H1 (cell line): ENCODE measurements around the gene GALNTL6. TPM values are rescaled to one million over a fixed set of nuclear protein-coding genes. Genes with fewer than 3 reads are reported as not detected.

Source experiments
- CTCF ChIA-PET: fragments of 300-600 bp; sonication (Branson Sonifier 250); formaldehyde crosslinking; loops from one replicate; lab custom pipeline; 2021; ENCODE audit not compliant: partially characterized antibody; lab: Charles Lee
- POLR2A ChIA-PET: fragments of 300-600 bp; sonication (Branson Sonifier 250); formaldehyde crosslinking; loops from one replicate; lab custom pipeline; 2021; ENCODE audit warnings: inconsistent platforms; ENCODE audit not compliant: partially characterized antibody; lab: Charles Lee
- DNase-seq, 2 experiments: peaks; one replicate each; pipeline versions ENCODE4 v3.0.0 to v3.0.0-alpha.2; 2010 to 2022; ENCODE audit warnings: low spot score in 2 of 2, low read depth in 1 of 2, mixed read lengths in 1 of 2
- FAIRE-seq: peaks from 2 replicates; lab custom pipeline; 2011; peaks lifted over from hg19 to GRCh38; lab: Jason Lieb, UNC
- H2AFZ ChIP-seq: 2 replicates; pipeline ENCODE4 v1.8.1; 2012; ENCODE audit warnings: low read length, inconsistent platforms
- H2AK5ac ChIP-seq: 2 replicates; pipeline ENCODE4 v1.6.1; 2013; ENCODE audit warnings: low read depth, low read length
- H2BK120ac ChIP-seq: replicated peaks from 2 replicates; pipeline ENCODE3; 2013; ENCODE audit warnings: low read depth, low read length, inconsistent platforms
- H2BK12ac ChIP-seq: 2 replicates; pipeline ENCODE4 v1.6.1; 2013; ENCODE audit warnings: low read depth, low read length
- H2BK15ac ChIP-seq: 2 replicates; pipeline ENCODE4 v1.6.1; 2013; ENCODE audit warnings: low read length
- H2BK20ac ChIP-seq: 2 replicates; pipeline ENCODE4 v1.6.1; 2013; ENCODE audit warnings: low read length
- H2BK5ac ChIP-seq: 2 replicates; pipeline ENCODE4 v1.6.1; 2013; ENCODE audit warnings: low read depth, low read length
- H3K14ac ChIP-seq: 2 replicates; pipeline ENCODE4 v1.6.1; 2013; ENCODE audit warnings: inconsistent platforms; ENCODE audit not compliant: insufficient read length
- H3K18ac ChIP-seq: 2 replicates; pipeline ENCODE4 v1.6.1; 2013; ENCODE audit warnings: low read length; ENCODE audit errors: extremely low read depth
- H3K23ac ChIP-seq: 2 replicates; pipeline ENCODE4 v1.6.1; 2013; ENCODE audit warnings: inconsistent platforms; ENCODE audit not compliant: insufficient read length
- H3K23me2 ChIP-seq: 2 replicates; pipeline ENCODE4 v1.6.1; 2013; ENCODE audit warnings: low read depth, low read length
- H3K27ac ChIP-seq: 2 replicates; pipeline ENCODE4 v1.6.1; 2011; ENCODE audit warnings: low read depth, low read length, inconsistent platforms
- H3K27me3 ChIP-seq, 4 experiments: replicated peaks in 1 of 4; 1 replicate in 1 of 4; 2 replicates in 3 of 4; pipeline versions ENCODE4 v1.6.1 to v1.8.1; 2011 to 2013; ENCODE audit warnings: low read length in 3 of 4, mild to moderate bottlenecking in 3 of 4, inconsistent platforms in 2 of 4, mixed read lengths in 2 of 4, moderate library complexity in 1 of 4; ENCODE audit not compliant: control insufficient read depth in 3 of 4, insufficient read depth in 3 of 4; ENCODE audit errors: extremely low read depth in 1 of 4
- H3K36me3 ChIP-seq, 4 experiments: 2 replicates each; pipeline versions ENCODE4 v1.6.1 to v1.8.1; 2011 to 2013; ENCODE audit warnings: mild to moderate bottlenecking in 4 of 4, low read length in 3 of 4, moderate library complexity in 2 of 4, control low read depth in 1 of 4, inconsistent platforms in 1 of 4; ENCODE audit not compliant: insufficient read depth in 4 of 4, control insufficient read depth in 2 of 4
- H3K4ac ChIP-seq: replicated peaks from 2 replicates; pipeline ENCODE3; 2013; ENCODE audit warnings: low read length, low read depth, mixed read lengths, inconsistent platforms; ENCODE audit not compliant: insufficient read length
- H3K4me1 ChIP-seq, 4 experiments: replicated peaks in 1 of 4; 1 replicate in 1 of 4; 2 replicates in 3 of 4; pipeline versions ENCODE4 v1.6.1 to v1.8.1; 2011 to 2013; ENCODE audit warnings: low read length in 3 of 4, inconsistent platforms in 2 of 4, mixed read lengths in 1 of 4; ENCODE audit not compliant: insufficient read depth in 4 of 4, control insufficient read depth in 3 of 4
- H3K4me2 ChIP-seq, 2 experiments: 2 replicates each; pipeline versions ENCODE4 v1.6.1 to v1.8.1; 2011 to 2013; ENCODE audit warnings: low read depth in 2 of 2, low read length in 2 of 2, control low read depth in 1 of 2, inconsistent platforms in 1 of 2, mild to moderate bottlenecking in 1 of 2; ENCODE audit not compliant: insufficient read depth in 1 of 2
- H3K4me3 ChIP-seq, 4 experiments: fragments of 200-600, 300-600 bp in 1 of 4; sonication (generic), shearing (Covaris generic), sonication (Bioruptor Twin) in 1 of 4; 2 replicates each; pipeline versions ENCODE4 v1.5.1 to v1.8.1; 2011 to 2016; ENCODE audit warnings: low read length in 4 of 4, low read depth in 3 of 4, control low read depth in 2 of 4, inconsistent platforms in 2 of 4, mild to moderate bottlenecking in 2 of 4, mixed read lengths in 1 of 4, moderate library complexity in 1 of 4; ENCODE audit not compliant: insufficient read depth in 2 of 4; ENCODE audit errors: extremely low read depth in 1 of 4
- H3K56ac ChIP-seq: replicated peaks from 2 replicates; pipeline ENCODE3; 2013; ENCODE audit warnings: low read depth, mild to moderate bottlenecking, mixed read lengths, low read length, inconsistent platforms; ENCODE audit not compliant: insufficient read length
- H3K79me1 ChIP-seq: 2 replicates; pipeline ENCODE4 v1.6.1; 2013; ENCODE audit warnings: low read depth, low read length, control low read depth
- H3K79me2 ChIP-seq, 2 experiments: 2 replicates each; pipeline versions ENCODE4 v1.6.1 to v1.8.1; 2012 to 2013; ENCODE audit warnings: low read length in 2 of 2, mild to moderate bottlenecking in 2 of 2, inconsistent platforms in 1 of 2; ENCODE audit not compliant: insufficient read depth in 2 of 2, control insufficient read depth in 1 of 2
- H3K9ac ChIP-seq, 4 experiments: replicated peaks in 1 of 4; 1 replicate in 1 of 4; 2 replicates in 3 of 4; pipeline versions ENCODE4 v1.6.1 to v1.8.1; 2011 to 2013; ENCODE audit warnings: low read depth in 3 of 4, low read length in 3 of 4, control low read depth in 2 of 4, mild to moderate bottlenecking in 2 of 4, moderate library complexity in 2 of 4, inconsistent platforms in 1 of 4; ENCODE audit errors: extremely low read depth in 1 of 4
- H3K9me3 ChIP-seq, 2 experiments: 2 replicates each; pipeline versions ENCODE4 v1.6.1 to v1.8.1; 2012 to 2013; ENCODE audit warnings: mild to moderate bottlenecking in 2 of 2, moderate library complexity in 2 of 2, control low read depth in 1 of 2, inconsistent platforms in 1 of 2, low read depth in 1 of 2, low read length in 1 of 2, mixed read lengths in 1 of 2; ENCODE audit not compliant: insufficient read depth in 2 of 2
- H4K20me1 ChIP-seq, 2 experiments: replicated peaks in 1 of 2; 2 replicates each; pipeline versions ENCODE3 to v1.8.1; 2011 to 2013; ENCODE audit warnings: inconsistent platforms in 2 of 2, low read length in 2 of 2, mild to moderate bottlenecking in 1 of 2; ENCODE audit not compliant: insufficient read depth in 2 of 2, control insufficient read depth in 1 of 2
- H4K5ac ChIP-seq: 2 replicates; pipeline ENCODE4 v1.6.1; 2013; ENCODE audit warnings: low read length, low read depth, mixed read lengths, inconsistent platforms; ENCODE audit not compliant: insufficient read length
- H4K8ac ChIP-seq: 2 replicates; pipeline ENCODE4 v1.8.0; 2013; ENCODE audit warnings: mild to moderate bottlenecking, moderate library complexity, low read length, inconsistent platforms; ENCODE audit not compliant: insufficient read depth; ENCODE audit errors: extremely low read depth
- H4K91ac ChIP-seq: replicated peaks from 2 replicates; pipeline ENCODE3; 2013; ENCODE audit warnings: low read length, mixed read lengths, inconsistent platforms; ENCODE audit not compliant: insufficient read length
- CHD2 ChIP-seq: IDR thresholded peaks from 2 replicates; pipeline ENCODE4 v1.6.1; 2012; ENCODE audit warnings: low read length, improper control_type of control experiment
- CREB1 ChIP-seq: IDR thresholded peaks from 2 replicates; pipeline ENCODE4 v1.6.1; 2012; ENCODE audit warnings: inconsistent platforms
- POLR2A ChIP-seq, 2 experiments: IDR thresholded peaks; 1 replicate in 1 of 2; 2 replicates in 1 of 2; pipeline ENCODE4 v1.6.1; 2011; ENCODE audit warnings: low read depth in 2 of 2, low read length in 2 of 2, mild to moderate bottlenecking in 2 of 2; ENCODE audit errors: control extremely low read depth in 1 of 2
- whole genome bisulfite sequencing, 2 experiments: shearing (Covaris generic) in 1 of 2; methylation state at CpG; one replicate each; pipeline versions ENCODE4 v1.1.6 to v1.1.7; 2013 to 2015; ENCODE audit warnings: low lambda C conversion rate in 2 of 2, mixed read lengths in 2 of 2, inconsistent platforms in 1 of 2, low coverage in 1 of 2, missing lambda C conversion rate in 1 of 2; ENCODE audit not compliant: insufficient replicate concordance in 2 of 2, insufficient coverage in 1 of 2, insufficient read length in 1 of 2; ENCODE audit errors: extremely low coverage in 1 of 2, missing lambda C conversion rate in 1 of 2; 5-methylcytosine and 5-hydroxymethylcytosine counted together
- polyA plus RNA-seq, 7 experiments: library from polyadenylated mRNA; depleted of rRNA in 3 of 7; stranded (reverse) in 5 of 7; unstranded in 2 of 7; fragments of >200 nt in 5 of 7; fragments of 200-250 nt in 2 of 7; gene quantifications; 1 replicate in 5 of 7; 2 replicates in 1 of 7; 4 replicates in 1 of 7; pipeline versions ENCODE4 v1.2.1 to v1.2.3, GENCODE V29; 2011 to 2013; ENCODE audit warnings: missing spikeins in 2 of 7, mixed read lengths in 2 of 7
- total RNA-seq: library from RNA; stranded (reverse); fragmentation: NEBNext Ultra II Directional; extraction: Animal tissue kit (Norgen Biotek cat#: 25700); gene quantifications from 2 replicates; pipeline ENCODE4 v1.2.1, GENCODE V29; 2021

GALNTL6 gene
- total and polyA plus RNA-seq, 2 of the 8 experiments (the other 6 are each of a cell fraction or from before 2014, with no cell fraction given), result 0.03 to 0.32 TPM

- DNase-seq, result no peak
- 85% methylated on average over 3 of the region's 3 CpGs; no CpG with 5 or more reads in 1 of the 2 experiments for WGBS, 2 experiments
- Histone ChIP-seq H2BK5ac (no peak overlapping the region), H3K79me1 (no peaks in the 10 kb centered on the region), H4K91ac (no peak overlapping the region), H3K4me3 (no peak overlapping the region), H3K9ac (no peak overlapping the region), H3K18ac (no peak overlapping the region), H2BK15ac (no peak overlapping the region), H2BK20ac (no peak overlapping the region), H3K9me3 (no peaks in the 10 kb centered on the region), H4K5ac (no peak overlapping the region), H3K79me2 (no peaks in the 10 kb centered on the region), H2BK12ac (no peak overlapping the region), H4K8ac (no peak overlapping the region), H3K4ac (no peak overlapping the region), H4K20me1 (no peaks in the 10 kb centered on the region), H3K14ac (no peak overlapping the region), H3K23me2 (no peaks in the 10 kb centered on the region), H2BK120ac (no peak overlapping the region), H2AFZ (no peak overlapping the region), H2AK5ac (no peak overlapping the region), H3K4me1 (no peaks in the 10 kb centered on the region), H3K36me3 (no peaks in the 10 kb centered on the region), H3K4me2 (no peak overlapping the region), H3K23ac (no peak overlapping the region), H3K27ac (no peak overlapping the region), H3K56ac (no peak overlapping the region), H3K27me3 (no peaks in the 10 kb centered on the region)
- no peak for FAIRE-seq
- ChIA-PET CTCF (interaction anchor here (1.1 to 1.5 kb wide), 2 partner anchors 9 to 194 kb away, joined by 3 read pairs; no protein-coding TSS in a partner anchor), POLR2A (no interaction called here)
- TF ChIP-seq CREB1 (no peak), POLR2A (IDR thresholded peaks at IDR 0.05; ENCODE audit: control extremely low read depth in 1 of 2, low read depth in 2 of 2, low read length in 2 of 2) (no peak), CHD2 (no peak)
These were observed 229.5 kb downstream of the GALNTL6 start for GRCh38 chr4:172042714-172043114.
